ENCODE data around the gene LAMC2.
"Not testable (repeated sequence)": the region's sequence is repeated elsewhere in the genome, so short reads cannot be mapped to it uniquely, and the experiment has no call there.

Gene LAMC2

GRCh38 chr1:183270541-183271141 is 84.6 kb downstream of the LAMC2 start:
- no peak for DNase-seq

GRCh38 chr1:183272390-183272848 is 86.4 kb downstream of the LAMC2 start:
- DNase-seq, result no peak

- DNase-seq, result no peak
Measured at GRCh38 chr1:183273300-183273699, 87.2 kb downstream of the LAMC2 start.

- DNase-seq, result not testable (repeated sequence)
Measured at GRCh38 chr1:183273984-183274383, 87.9 kb downstream of the LAMC2 start.

GRCh38 chr1:183274836-183275235 is 88.8 kb downstream of the LAMC2 start:
- no peak for DNase-seq

- no peak for DNase-seq
Measured at GRCh38 chr1:183275322-183275721, 89.3 kb downstream of the LAMC2 start.

- DNase-seq, result no peak
Measured at GRCh38 chr1:183276386-183277080, 90.5 kb downstream of the LAMC2 start.

- DNase-seq, result no peak
Measured at GRCh38 chr1:183277821-183278738, 92.0 kb downstream of the LAMC2 start.

GRCh38 chr1:183278739-183279591 is 92.9 kb downstream of the LAMC2 start:
- no peak for DNase-seq

- no peak for DNase-seq
Measured at GRCh38 chr1:183279835-183280234, 93.8 kb downstream of the LAMC2 start.

GRCh38 chr1:183281039-183281438 is 95.0 kb downstream of the LAMC2 start:
- no peak for DNase-seq

- peak; percentile 27 for DNase-seq
Measured at GRCh38 chr1:183281553-183282091, 95.6 kb downstream of the LAMC2 start.

GRCh38 chr1:183282101-183282855 is 96.2 kb downstream of the LAMC2 start:
- no peak for DNase-seq

- DNase-seq, result no peak
Measured at GRCh38 chr1:183283286-183283685, 97.2 kb downstream of the LAMC2 start.

GRCh38 chr1:183284086-183284485 is 98.0 kb downstream of the LAMC2 start:
- DNase-seq, result no peak

- DNase-seq, result no peak
Measured at GRCh38 chr1:183285256-183285655, 99.2 kb downstream of the LAMC2 start.

- DNase-seq, result no peak
Measured at GRCh38 chr1:183285746-183286145, 99.7 kb downstream of the LAMC2 start.

GRCh38 chr1:183287191-183287675 is 101.2 kb downstream of the LAMC2 start:
- no peak for DNase-seq

- DNase-seq, result no peak
Measured at GRCh38 chr1:183288583-183288982, 102.5 kb downstream of the LAMC2 start.

- DNase-seq, result no peak
Measured at GRCh38 chr1:183289051-183289496, 103.0 kb downstream of the LAMC2 start.

GRCh38 chr1:183290628-183291027 is 104.6 kb downstream of the LAMC2 start:
- DNase-seq, result no peak

Data from NCI-H748 treated with DMSO at 0.1 percent for 48 hours (cell line).